Hematopoietic multipotent progenitor cell treated with erythropoietin and hydrocortisone succinate and interleukin-3 and kit ligand, for 6 days (in vitro differentiated cells): ENCODE data around the gene KLHL41.
"Not testable (repeated sequence)": the region's sequence is repeated elsewhere in the genome, so short reads cannot be mapped to it uniquely, and the experiment has no call there.

ENCODE experiments used
- DNase-seq: peaks from one replicate; pipeline ENCODE4 v3.0.0-alpha.2; 2015

The KLHL41 gene

GRCh38 chr2:169510496-169510895 lies 994 bp downstream of the KLHL41 start:
- no peak for DNase-seq

- DNase-seq: no peak
Measured at GRCh38 chr2:169511818-169512217, 2.3 kb downstream of the KLHL41 start.

- no peak for DNase-seq
Measured at GRCh38 chr2:169512525-169512924, 3.0 kb downstream of the KLHL41 start.

- no peak for DNase-seq
Measured at GRCh38 chr2:169513094-169513493, 3.6 kb downstream of the KLHL41 start.

- no peak for DNase-seq
Measured at GRCh38 chr2:169513926-169514325, 4.4 kb downstream of the KLHL41 start.

- not testable (repeated sequence) for DNase-seq
Measured at GRCh38 chr2:169514758-169515157, 5.3 kb downstream of the KLHL41 start.

- DNase-seq: not testable (repeated sequence)
Measured at GRCh38 chr2:169516488-169516995, 7.0 kb downstream of the KLHL41 start.

- DNase-seq: no peak
Measured at GRCh38 chr2:169520896-169521295, 11.4 kb downstream of the KLHL41 start.

GRCh38 chr2:169523681-169524080 lies 14.2 kb downstream of the KLHL41 start:
- DNase-seq: no peak

- no peak for DNase-seq
Measured at GRCh38 chr2:169525434-169525833, 15.9 kb downstream of the KLHL41 start.

GRCh38 chr2:169526451-169526850 lies 16.9 kb downstream of the KLHL41 start:
- no peak for DNase-seq

GRCh38 chr2:169528271-169528701 lies 18.8 kb downstream of the KLHL41 start:
- DNase-seq: peak; percentile 88

- not testable (repeated sequence) for DNase-seq
Measured at GRCh38 chr2:169539460-169539859, 30.0 kb downstream of the KLHL41 start.

GRCh38 chr2:169540146-169540545 lies 30.6 kb downstream of the KLHL41 start:
- DNase-seq: peak; percentile 68

- no peak for DNase-seq
Measured at GRCh38 chr2:169542433-169542832, 32.9 kb downstream of the KLHL41 start.

GRCh38 chr2:169546756-169547155 lies 37.3 kb downstream of the KLHL41 start:
- DNase-seq: no peak

GRCh38 chr2:169561364-169561763 lies 51.9 kb downstream of the KLHL41 start:
- peak; percentile 40 for DNase-seq

GRCh38 chr2:169562084-169562483 lies 52.6 kb downstream of the KLHL41 start:
- not testable (repeated sequence) for DNase-seq

GRCh38 chr2:169562519-169562918 lies 53.0 kb downstream of the KLHL41 start:
- DNase-seq: peak; percentile 15

- DNase-seq: no peak
Measured at GRCh38 chr2:169565686-169566085, 56.2 kb downstream of the KLHL41 start.

- no peak for DNase-seq
Measured at GRCh38 chr2:169569948-169570347, 60.4 kb downstream of the KLHL41 start.

- DNase-seq: not testable (repeated sequence)
Measured at GRCh38 chr2:169570752-169571151, 61.2 kb downstream of the KLHL41 start.

GRCh38 chr2:169571571-169571970 lies 62.1 kb downstream of the KLHL41 start:
- no peak for DNase-seq

GRCh38 chr2:169572189-169572588 lies 62.7 kb downstream of the KLHL41 start:
- no peak for DNase-seq

GRCh38 chr2:169572821-169573159 lies 63.3 kb downstream of the KLHL41 start:
- no peak for DNase-seq
